Stimulated activated CD8-positive, alpha-beta memory T cell treated with anti-CD3 and anti-CD28 coated beads, Interleukin-7, amount 100 ng/mL, for 48 hours (primary cell): ENCODE measurements around the gene FARS2.

Experiments
- DNase-seq, 2 donors: peaks; one replicate each; pipeline ENCODE4 v3.0.0-alpha.2; 2020; ENCODE audit warnings: low read depth in 1 of 2; ENCODE audit errors: extremely low read depth in 1 of 2

FARS2 gene

GRCh38 chr6:5459346-5459745 is 198.0 kb downstream of the FARS2 start:
- DNase-seq, result no peak

DNA sequence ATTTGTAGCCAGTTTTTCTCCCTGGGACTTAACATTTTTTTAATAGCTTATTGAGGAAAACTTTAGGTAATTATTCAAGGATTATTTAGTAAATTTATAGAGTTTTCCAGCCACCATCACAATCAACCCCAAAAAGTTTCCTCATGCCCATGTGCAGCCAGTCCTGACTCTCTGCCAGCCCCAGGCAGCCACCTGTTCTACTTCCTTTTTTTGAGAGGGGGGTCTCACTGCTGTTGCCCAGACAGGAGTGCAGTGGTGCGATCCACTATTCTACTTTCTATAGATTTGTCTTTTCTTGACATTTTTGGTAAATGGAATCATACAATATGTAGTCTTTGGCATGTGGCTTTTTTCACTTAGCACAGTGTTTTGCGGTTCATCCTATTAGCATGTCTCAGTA is 200.1 kb downstream of the FARS2 start:
- DNase-seq, result no peak

DNA sequence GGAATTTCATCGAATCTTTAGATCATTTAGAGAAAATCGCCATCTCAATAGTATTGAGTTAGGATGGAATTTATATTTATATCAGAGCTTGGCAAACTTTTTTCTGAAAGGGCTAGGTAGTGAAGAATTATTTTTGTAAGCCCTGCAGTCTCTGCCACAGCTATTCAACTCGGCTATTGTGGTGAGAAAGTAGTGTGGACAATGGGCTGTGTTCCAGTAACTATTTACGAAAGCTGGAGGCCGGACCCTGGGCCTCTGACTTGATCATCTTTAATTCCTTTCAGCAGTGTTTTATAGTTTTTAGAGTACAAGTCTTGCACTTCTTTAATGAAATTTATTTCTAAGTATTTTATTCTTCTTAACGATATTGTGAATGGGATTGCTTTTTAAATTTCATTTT is 201.5 kb downstream of the FARS2 start:
- no peak for DNase-seq

DNA sequence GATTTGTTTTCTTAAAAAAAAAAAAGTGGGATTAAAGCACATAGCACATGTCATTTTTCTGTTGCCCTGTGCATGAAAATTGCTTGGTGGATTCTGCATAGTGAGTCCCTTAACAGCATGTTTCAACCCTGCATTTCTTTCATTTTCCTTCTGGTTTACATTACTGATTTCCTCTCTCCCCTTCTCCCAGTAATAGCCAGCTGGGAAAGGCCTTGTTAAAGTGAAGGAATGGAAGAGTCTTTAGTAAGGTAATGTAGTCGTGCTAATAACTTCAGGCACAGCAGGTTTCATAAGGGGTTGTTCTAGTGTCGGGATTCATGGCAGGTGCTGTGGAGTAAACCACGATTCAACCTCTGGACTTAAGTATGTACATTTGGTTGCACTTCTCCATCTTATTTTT is 202.4 kb downstream of the FARS2 start:
- DNase-seq, result no peak

DNA sequence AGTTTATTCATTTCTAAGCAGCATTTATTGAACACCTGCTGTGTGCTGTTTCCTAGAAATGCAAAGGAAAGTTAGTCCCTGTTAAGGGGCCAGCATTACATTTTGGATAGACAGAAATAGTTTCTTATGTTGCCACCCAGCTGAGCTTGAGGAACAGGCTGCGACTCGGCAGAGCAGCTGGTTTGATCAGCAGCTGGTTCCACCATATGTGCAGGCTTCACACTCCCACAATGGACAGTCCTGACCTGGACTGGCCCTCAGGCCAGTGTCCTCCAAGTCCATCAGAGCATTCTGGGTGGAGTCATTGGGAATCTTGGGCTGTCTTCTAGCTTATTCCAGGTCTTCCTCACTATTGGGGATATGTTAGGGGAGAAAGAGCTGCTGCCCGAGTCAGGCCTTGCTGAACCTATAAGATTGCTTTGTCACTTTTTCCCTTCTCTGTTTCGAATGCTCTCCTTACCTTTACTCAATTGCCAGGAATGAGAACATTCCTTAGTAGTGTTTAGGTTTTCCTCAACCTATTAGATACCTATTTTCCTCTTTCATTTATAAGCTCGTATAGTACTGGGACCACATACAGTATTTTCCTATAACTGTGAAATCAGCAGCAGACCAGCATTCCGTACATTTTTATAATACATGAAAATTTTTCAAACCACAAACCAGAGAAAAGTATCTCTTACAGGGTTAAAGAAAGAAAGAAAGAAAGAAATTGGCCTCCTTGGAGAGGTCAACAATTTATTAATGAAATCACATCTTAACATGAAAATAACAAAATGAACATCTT is 203.0 kb downstream of the FARS2 start:
- no peak for DNase-seq

DNA sequence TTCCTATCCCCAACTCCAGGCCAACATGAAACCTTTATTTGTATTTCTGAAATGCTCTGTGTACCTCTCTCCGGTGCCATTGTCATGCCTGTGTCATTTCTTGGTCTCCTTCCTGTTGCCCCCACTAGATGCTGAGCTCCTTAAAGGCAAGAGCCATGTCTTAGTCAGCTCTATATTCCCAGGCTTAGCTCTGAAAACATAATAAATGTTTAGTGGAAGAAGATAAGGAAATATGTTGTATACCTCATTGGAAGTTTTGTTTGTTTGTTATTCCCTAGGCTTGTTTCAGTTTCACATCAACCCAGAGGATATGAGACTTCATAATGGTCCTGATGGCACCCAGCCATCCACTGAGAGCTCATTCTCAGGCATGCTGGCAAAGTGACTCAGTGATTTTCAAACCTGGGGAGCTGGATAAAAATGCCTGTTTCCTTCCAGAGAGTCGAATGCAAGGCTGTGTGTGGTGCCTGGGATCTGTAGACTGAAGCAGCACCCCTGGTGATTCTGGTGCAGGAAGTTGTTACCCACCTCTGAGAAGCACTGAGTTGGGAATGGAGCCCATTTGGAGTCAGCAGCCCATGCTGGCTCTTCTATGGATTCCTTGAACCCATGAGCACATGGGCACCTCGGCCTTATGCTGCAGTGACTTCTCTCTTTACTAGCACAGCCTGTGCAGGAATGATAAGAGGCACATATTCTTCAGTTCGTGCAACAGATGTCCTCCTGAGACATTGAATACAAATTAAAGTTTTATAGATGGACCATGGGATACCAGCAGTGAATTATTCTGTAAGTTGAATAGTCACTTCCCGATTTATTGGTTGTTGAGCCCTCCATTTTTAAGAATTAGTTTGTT is 205.2 kb downstream of the FARS2 start:
- no peak for DNase-seq

DNA sequence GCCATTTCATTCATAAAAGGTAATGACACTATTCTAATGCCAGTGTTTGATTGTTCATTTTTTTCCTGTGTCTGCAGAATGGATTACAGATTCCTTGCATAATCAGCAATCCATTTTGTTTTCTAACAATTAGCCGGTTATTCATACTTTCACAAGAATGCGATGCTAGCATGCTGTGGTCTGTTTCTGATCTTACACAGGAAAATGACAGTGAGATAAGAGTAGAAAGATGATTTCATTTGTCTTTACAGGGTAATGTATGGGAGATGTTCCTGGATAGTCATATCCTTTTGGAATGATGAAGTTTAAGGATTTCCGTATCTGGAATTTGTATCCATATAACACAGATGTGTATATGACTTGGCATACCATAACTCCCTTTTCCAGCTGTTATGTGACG is 207.3 kb downstream of the FARS2 start:
- no peak for DNase-seq

- DNase-seq, result no peak
These were observed 208.0 kb downstream of the FARS2 start for GRCh38 chr6:5469101-5469846.

- DNase-seq, result peak; percentile 14 to 15
These were observed 209.7 kb downstream of the FARS2 start for GRCh38 chr6:5471044-5471443.

- no peak for DNase-seq
These were observed 210.5 kb downstream of the FARS2 start for GRCh38 chr6:5471637-5472398.

- DNase-seq, result no peak
These were observed 211.3 kb downstream of the FARS2 start for GRCh38 chr6:5472571-5472970.

DNA sequence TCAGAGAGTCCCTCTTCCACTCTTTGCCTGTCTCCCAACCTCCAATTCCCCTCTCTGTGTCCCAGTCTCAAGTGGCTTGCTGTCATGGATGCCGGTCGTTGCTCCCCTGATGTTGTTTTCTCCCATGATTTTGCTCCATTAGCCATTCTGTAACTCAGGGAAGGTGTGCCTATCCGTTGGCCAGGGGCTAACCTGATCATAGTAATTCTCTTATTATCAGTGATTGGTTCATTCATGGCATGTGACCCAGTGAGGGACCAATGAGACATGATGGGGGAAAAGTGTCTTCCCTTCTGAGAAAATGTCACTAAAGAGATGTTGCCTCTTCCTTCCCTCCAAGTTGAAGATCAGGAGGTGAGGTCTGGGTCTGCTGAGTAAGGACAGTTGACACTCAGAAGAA is 214.5 kb downstream of the FARS2 start:
- no peak for DNase-seq

DNA sequence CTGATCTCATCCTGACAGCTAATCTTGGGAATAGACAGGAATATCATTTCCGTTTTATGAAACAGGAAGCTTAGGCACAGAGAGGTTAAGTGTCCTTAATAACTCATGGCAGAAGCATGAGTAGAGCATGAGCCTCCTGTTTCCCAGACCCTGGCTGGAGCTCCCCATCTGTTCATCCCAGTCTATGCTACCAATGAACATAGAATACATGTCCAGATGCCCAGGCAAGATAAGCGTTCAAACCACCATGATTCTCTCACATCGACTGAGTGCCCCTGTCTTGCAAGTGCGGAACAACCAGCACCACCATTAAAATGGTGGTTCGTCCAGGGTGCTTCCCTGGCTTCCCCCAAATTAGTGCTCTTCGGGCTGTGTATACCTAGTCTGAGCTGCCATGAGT is 217.1 kb downstream of the FARS2 start:
- DNase-seq, result no peak

- no peak for DNase-seq
These were observed 219.7 kb downstream of the FARS2 start for GRCh38 chr6:5481033-5481432.

GRCh38 chr6:5481750-5482149 is 220.4 kb downstream of the FARS2 start:
- DNase-seq, result no peak

- no peak for DNase-seq
These were observed 221.3 kb downstream of the FARS2 start for GRCh38 chr6:5482619-5483018.

DNA sequence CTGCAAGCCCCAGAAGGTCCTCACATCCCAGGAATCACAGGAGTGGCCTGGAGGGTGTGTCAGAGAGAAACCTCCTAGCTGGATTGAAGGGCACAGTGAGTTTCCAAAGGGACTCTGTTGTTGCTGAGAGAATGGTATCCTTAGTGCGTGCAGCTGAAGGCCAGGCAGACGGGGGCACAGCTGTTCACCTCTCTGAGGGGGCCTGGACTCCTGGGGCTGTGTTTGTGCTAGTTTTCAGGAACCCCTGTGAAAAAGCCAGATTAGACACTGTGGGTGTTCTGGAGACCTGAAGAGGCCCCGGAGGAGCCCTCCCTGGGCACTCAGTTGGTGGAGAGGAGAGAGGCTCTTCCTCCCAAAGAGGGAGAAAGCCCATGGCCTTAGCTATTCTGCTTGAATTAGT is 223.4 kb downstream of the FARS2 start:
- DNase-seq, result no peak

DNA sequence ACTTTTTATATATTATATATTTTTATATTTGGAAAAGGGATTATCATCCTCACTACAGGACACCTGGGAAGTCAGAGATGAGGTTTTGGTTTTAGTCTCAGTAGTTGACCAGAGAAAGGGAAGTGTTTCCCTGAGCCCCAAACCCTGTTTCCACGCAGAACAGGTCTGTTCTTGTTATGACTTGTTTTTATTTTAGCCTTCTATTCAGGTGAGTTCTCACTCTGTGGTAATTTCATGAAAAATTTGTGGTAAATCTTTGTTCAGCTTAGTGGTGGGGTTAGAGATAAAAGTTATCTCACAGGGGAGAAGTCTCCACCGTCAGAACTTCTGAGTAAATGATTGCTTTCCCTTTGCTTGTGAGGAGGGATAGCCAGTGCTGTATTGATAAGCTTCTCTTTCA is 224.9 kb downstream of the FARS2 start:
- DNase-seq, result no peak

GRCh38 chr6:5490501-5491069 is 229.3 kb downstream of the FARS2 start:
- no peak for DNase-seq

DNA sequence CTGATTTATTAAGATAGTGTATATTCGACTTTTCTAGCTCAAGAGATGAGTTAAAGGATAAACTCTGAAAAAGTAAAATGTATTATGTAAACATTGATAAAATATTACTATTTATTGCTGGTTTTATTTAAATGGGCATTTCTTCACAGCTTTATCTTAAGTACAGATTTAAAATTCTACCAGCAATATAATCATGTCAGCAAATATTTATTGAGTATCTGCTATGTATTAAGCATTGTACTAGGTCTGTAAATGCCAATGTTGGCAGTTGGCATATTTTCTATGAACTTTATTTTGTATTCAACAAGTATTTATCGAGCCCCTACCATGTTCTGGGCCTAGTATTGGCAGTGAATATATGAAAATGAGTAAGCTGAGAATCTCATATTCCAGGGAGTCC is 231.0 kb downstream of the FARS2 start:
- DNase-seq, result no peak
